Measurements from ENCODE around the gene DST.
"Not testable (repeated sequence)": the region's sequence is repeated elsewhere in the genome, so short reads cannot be mapped to it uniquely, and the experiment has no call there.

The DST gene

DNA sequence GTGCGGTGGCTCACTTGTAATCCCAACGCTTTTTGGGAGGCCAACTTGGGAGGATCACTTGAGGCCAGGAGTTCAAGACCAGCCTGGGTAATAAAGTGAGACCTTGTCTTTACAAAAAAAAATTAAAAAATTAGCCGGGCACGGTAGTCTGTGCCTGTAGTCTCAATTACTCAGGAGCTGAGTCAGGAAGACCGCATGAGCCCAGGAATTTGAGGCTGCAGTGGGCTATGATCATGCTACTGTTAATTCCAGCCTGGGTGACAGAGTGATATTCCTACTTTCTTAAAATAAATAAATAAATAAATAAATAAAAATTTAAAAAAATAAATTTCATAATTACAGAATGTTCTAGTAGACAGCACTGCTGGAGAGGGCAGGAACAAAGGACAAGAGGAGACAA, 62.4 kb downstream of the DST start:
- H3K4me3 ChIP-seq (ENCODE audit: low read length): no peak overlapping the region
- no peak for TF ChIP-seq ZNF274 (IDR thresholded peaks at IDR 0.05; ENCODE audit: low read depth, low read length)

DNA sequence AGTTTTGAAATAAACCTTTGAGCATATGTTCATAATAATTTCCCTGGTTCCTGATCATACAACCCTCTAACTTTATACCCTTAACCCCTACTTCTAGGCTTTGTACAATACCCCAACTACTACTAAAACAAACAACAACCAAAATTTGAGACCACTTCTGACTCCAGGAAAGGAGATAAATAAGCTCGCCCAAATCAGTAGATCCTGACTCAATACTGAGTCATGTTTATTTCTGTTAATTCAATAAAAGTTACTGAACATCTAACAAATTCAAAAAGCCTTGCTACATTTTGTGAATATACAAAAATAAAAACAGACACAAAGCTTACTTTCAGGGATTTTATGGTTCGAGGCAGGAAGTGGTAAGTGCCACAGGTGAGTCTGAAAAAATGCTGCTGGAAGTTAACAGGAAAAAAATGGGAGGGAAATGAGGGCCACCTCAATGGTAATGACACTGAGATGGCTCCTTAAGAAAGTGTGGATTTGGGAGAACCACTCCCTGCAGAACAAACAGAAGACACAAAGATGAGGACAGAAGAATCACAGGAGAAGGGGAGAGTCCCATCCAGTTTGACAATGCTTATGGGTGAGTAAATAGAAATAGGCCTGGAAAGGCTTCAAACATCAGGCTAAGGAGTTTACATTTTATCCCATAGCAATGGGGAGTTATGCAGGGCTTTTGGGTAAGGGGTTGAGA, 63.4 kb downstream of the DST start:
- no peak for TF ChIP-seq ZNF274 (IDR thresholded peaks at IDR 0.05; ENCODE audit: low read depth, low read length)

DNA sequence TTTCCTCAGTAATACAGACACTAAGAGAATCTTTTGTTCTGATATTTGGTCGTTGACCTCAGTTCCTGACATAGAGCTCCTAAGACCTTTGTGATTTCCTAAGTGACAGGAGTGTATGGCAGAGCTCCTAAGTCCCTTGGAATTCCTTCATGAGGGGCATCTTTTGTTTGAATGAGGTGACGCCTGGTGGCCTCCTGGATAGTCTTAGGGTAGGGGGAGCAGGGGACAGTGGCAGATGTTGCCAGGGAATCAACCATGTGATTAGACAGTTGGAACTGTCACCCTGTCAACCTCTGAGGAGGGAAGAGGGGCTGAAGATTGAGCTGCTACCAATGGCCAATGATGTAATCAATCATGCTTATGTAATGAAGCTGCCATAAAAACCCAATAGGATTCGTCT, 67.0 kb downstream of the DST start:
- no peak for TF ChIP-seq ZNF274 (IDR thresholded peaks at IDR 0.05; ENCODE audit: low read depth, low read length)
- no peak overlapping the region for H3K4me3 ChIP-seq (ENCODE audit: low read length)

More for the DNA sequence above, 63.4 kb downstream of the DST start:
- H3K4me3 ChIP-seq (ENCODE audit: low read length): no peak overlapping the region

DNA sequence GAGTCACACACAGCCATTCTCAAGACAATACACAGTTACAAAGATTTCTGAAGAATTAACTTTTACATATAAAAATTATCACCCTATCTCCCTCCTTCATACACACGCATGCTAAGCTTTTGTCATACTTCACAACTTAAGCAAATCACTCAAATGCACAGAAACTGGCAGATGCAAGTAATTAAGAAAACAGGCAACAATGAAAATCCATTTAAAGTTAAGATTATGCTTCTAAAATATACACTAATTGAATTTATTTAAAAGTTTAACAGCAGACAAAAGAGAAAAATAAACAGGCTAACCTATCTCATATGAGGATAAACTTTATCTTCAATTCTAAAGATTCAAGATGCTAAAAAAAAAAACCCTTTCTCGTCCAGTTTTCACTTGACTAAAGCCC, 68.4 kb downstream of the DST start:
- no peak overlapping the region for H3K4me3 ChIP-seq (ENCODE audit: low read length)
- TF ChIP-seq ZNF274 (IDR thresholded peaks at IDR 0.05; ENCODE audit: low read depth, low read length): no peak

DNA sequence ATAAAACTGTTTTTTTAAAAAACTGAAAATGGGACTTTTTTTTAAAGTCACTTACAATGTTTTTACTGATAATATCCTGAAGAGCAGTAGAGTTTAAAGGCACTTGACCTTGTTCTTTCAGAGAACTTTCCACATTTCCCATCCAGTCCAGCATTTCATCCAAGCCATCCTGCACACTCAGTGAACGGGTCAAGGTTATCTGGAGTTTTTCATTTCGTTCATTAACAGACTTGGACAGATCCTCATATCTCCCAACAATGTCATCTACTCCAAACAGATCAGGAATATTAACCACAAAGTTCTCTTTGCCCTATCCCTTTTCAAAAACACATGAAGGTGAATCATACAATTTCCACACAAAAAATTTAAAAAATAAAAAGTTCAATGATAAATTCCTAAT, 69.1 kb downstream of the DST start:
- no peak overlapping the region for H3K4me3 ChIP-seq (ENCODE audit: low read length)
- TF ChIP-seq ZNF274 (IDR thresholded peaks at IDR 0.05; ENCODE audit: low read depth, low read length): no peak

DNA sequence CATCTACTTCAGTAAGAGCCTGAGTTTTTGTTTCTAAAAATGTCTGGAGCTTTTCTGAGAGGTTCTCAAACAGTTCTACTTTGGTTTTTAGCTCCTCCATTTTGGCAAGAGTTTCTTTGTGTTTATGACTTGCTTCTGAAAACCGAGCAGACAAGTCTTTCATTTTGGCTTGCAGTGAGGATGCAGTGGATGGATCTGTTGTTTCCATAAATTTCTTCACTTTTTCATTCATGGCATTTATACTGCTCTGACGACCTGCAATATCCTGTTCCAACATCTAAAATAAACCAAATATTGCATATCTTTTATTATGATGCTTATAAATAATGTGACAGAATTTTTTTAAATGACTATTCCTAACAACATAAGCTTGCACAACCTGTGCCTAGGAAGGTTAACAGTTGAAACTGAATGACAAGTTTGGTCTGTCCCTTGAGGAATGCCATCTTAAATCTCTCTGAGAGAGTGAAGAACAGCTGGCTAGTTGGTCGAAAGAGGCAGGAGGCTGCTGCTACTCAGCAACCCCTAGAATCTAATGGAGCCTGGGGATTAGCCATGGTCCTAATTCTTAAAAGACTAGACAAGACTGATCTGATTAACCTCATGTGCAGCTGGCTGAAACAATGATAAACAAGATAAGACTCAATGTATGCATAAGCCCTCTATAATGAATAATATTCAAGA, 69.8 kb downstream of the DST start:
- TF ChIP-seq ZNF274 (IDR thresholded peaks at IDR 0.05; ENCODE audit: low read depth, low read length): no peak
- no peak overlapping the region for H3K4me3 ChIP-seq (ENCODE audit: low read length)

DNA sequence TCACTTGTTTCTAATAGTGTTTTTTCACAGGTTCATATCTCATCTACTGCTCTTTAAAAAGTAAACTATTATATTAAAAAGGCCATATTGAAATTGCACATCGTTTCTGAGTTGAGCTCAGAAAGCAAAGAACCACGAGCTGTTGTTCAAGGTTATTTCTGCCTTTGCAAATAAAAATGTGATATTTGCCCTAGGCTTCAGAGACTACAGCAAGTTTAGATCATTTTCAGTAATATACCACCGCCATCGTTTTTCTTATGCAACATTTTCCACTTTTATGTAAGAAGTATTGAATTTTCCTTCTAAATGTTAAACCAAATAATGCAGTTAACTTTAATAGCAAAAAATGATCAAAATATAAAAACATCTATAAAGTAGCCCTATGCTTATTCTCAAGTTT, 71.1 kb downstream of the DST start:
- H3K4me3 ChIP-seq (ENCODE audit: low read length): no peak overlapping the region

DNA sequence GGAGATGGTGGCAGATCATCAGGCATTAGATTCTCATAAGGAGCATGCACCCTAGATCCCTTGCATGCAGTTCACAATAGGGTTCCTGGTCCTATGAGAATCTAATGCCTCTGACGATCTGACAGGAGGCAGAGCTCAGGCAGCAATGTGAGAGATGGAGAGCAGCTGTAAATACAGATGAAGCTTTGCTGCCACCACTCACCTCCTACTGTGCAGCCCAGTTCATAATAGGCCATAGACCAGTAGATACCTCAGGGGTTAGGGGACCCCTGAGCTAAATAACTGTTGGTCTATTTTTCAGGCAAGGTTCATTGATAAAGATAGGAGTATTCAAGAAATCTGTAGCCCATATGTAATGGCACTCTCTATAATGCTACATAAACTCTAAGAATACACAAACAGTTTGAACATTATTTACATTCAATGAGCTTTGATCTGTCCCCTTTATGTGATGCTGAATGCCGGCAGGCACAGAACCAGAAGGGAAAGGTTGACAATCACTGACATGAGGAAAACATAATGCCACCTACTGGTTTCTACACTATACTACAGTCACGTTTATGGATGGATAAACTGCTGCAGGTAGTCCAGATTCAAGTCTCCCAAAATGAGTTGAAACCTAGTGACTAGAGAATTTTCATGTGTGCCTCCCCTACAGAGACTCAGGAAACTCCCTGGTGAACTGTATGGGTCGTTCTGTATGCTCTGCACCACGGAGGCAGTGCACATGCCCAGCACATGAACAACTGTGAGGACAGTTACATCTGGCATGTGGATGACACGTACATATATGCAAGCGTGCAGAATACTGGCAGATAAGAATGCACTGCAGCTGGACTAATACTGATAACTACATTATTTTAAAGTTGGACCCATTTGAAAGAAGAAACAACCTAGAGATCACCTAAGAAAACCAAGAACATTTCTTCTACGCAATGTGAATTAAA, 72.0 kb downstream of the DST start:
- no peak overlapping the region for H3K4me3 ChIP-seq (ENCODE audit: low read length)
- TF ChIP-seq ZNF274 (IDR thresholded peaks at IDR 0.05; ENCODE audit: low read depth, low read length): no peak

More for the DNA sequence above, 71.1 kb downstream of the DST start:
- TF ChIP-seq ZNF274 (IDR thresholded peaks at IDR 0.05; ENCODE audit: low read depth, low read length): no peak

DNA sequence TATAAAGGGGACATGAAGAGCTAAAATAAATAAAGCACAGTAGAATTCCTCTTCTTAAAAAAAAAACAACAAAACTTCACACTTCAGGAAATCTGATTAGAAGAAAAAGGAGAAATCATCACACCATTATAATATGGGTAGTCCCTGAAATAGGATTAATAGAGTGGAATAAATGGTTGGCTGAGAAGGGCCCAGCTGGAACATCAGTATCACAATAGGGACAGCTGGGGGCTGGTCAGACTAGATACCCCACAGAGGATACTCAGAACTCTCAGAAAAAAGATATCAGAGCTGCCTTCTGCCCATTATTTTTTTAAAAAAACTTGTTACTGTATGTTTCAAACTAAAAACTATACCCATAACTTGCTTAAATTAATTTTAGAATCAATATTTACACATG, 75.2 kb downstream of the DST start:
- no peak for TF ChIP-seq ZNF274 (IDR thresholded peaks at IDR 0.05; ENCODE audit: low read depth, low read length)
- no peak overlapping the region for H3K4me3 ChIP-seq (ENCODE audit: low read length)

DNA sequence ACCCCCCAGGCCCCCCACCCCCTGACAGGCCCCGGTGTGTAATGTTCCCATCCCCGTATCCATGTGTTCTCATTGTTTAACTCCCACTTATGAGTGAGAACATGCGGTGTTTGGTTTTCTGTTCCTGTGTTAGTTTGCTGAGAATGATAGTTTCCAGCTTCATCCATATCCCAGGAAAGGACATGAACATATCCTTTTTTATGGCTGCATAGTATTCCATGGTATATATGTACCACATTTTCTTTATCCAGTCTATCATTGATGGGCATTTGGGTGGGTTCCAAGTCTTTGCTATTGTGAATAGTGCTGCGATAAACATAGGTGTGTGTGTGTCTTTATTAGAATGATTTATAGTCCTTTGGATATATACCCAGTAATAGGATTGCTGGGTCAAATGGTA, 80.0 kb downstream of the DST start:
- not testable (repeated sequence) for H3K4me3 ChIP-seq (ENCODE audit: low read length)

DNA sequence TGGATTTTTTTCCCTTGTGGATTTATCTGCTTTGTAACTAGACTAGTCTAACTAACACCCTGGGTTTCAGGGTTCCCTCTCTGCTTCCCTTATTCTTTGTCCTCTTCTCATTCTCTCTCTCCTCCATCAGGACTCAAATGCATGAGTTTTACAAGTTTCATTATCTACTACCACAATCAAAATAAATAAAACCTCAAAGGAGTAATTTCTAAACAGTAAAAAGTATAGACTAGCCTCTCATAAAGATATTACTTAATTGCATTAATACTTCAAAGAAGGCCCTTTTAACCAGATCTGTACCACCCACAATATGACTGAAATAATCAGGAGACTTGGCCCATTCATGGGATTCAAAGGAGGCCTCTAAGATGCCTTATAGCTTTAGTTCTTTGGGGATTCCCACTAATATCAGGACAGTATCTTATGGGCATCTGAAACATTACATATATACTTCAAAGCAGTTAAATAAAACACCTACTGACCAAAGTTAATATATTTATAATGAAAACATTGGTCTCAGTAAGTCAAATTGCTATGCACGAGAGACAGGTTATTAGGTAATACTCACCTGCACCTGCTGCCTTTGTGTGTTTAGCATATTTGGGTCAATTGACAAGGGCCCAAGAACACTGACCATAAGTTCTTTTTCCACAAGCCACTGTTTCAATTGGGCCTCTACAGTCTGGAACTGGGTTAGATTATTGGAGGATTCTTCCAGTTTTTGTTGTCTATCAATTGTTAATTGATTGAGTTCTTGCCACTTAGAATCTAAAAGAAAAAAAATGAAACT, 85.7 kb downstream of the DST start:
- no peak for TF ChIP-seq ZNF274 (IDR thresholded peaks at IDR 0.05; ENCODE audit: low read depth, low read length)
- no peak overlapping the region for H3K4me3 ChIP-seq (ENCODE audit: low read length)

DNA sequence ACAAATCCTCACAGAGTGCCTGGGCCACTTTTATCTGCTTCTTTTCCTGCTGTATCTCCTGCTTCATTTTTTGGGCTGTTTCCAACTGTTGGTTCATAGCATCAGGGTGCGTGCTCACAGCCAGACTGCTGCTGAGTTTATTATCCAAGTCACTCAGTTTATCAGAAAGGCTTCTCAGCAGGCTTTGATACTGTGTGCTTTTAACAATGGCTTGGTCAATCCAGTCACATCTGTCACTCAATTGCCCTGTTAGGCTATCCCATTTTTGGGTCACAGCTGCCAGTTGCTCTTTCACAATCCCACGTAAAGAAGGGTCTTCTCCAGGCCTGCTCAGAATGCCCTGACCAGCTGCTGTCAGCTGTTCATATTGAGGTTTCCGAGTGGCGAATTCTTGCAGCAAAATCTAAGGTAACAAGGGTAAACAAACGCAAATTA, 87.2 kb downstream of the DST start:
- no peak for TF ChIP-seq ZNF274 (IDR thresholded peaks at IDR 0.05; ENCODE audit: low read depth, low read length)
- H3K4me3 ChIP-seq (ENCODE audit: low read length): no peak overlapping the region

DNA sequence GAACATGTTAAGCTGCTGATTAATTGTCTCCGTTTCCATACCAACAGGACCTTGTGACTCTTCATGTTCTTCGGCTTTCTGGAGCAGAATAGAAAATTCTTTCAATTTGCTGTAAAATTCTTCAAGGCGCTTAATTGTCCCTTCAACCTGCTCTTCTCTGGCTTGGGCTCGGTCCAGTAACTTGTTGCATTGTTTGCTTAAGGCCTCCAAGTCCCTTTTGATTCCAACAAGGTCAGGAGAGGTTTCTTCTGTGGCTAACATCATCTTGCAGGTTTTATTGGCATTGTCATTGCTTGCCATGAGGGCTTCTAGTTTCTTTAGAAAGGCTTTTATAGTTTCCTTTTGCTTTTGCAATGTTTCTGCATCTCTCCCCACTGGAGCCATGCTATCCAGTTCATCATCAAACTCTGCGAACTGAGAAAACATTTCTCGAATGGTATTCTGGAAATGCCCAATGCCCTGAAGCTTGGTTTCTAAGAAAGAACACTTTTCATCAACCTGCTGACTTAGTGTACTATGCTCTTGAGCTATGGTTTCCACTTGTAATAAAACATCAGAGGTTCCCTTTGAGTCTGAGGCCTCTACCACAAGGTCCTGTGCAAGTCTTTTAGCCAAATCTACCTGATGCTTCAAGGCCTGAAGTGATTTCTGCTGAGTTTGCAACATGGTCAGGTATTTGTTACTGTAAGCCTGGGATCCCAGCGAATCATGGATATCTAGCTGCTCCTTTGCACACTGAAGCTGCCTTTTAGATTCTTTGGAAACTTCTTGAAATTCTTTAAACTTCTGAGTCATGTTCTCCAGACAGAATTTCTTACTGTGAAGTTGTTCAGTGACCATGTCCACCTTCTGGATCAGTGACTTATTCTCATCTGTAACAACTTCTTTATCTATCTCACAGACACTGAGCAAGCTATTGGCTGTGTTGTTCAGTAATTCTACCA, 90.2 kb downstream of the DST start:
- H3K4me3 ChIP-seq (ENCODE audit: low read length): no peak overlapping the region
- no peak for TF ChIP-seq ZNF274 (IDR thresholded peaks at IDR 0.05; ENCODE audit: low read depth, low read length)
